H9 (cell line): Measurements from ENCODE around the gene MYL10. TPM values are rescaled to one million over a fixed set of nuclear protein-coding genes. Genes with fewer than 3 reads are reported as not detected.

Source experiments
- DNase-seq: peaks from one replicate; pipeline ENCODE4 v3.0.0-alpha.2; 2017
- H2AFZ ChIP-seq: one replicate; pipeline ENCODE4 v1.6.1; 2013; ENCODE audit warnings: mild to moderate bottlenecking, low read length, control low read depth, moderate library complexity
- H2AK5ac ChIP-seq: 2 replicates; pipeline ENCODE4 v1.6.1; 2013; ENCODE audit warnings: low read length, control low read depth, mixed read lengths; ENCODE audit not compliant: insufficient read length
- H2BK120ac ChIP-seq: one replicate; pipeline ENCODE4 v1.6.1; 2013; ENCODE audit warnings: low read depth, mild to moderate bottlenecking, low read length, control low read depth, inconsistent platforms; ENCODE audit not compliant: poor library complexity, severe bottlenecking
- H2BK12ac ChIP-seq: 2 replicates; pipeline ENCODE4 v1.6.1; 2013; ENCODE audit warnings: low read length, control low read depth, mixed read lengths, low read depth; ENCODE audit not compliant: insufficient read length
- H2BK15ac ChIP-seq: 2 replicates; pipeline ENCODE4 v1.6.1; 2013; ENCODE audit warnings: low read depth, low read length, control low read depth
- H2BK20ac ChIP-seq: one replicate; pipeline ENCODE4 v1.6.1; 2013; ENCODE audit warnings: low read depth, mild to moderate bottlenecking, low read length, control low read depth, inconsistent platforms; ENCODE audit not compliant: poor library complexity, severe bottlenecking
- H2BK5ac ChIP-seq: 2 replicates; pipeline ENCODE4 v1.6.1; 2013; ENCODE audit warnings: low read length, control low read depth, mixed read lengths; ENCODE audit not compliant: insufficient read length
- H3K14ac ChIP-seq: 2 replicates; pipeline ENCODE4 v1.6.1; 2013; ENCODE audit warnings: low read length, control low read depth; ENCODE audit not compliant: insufficient read depth
- H3K18ac ChIP-seq: 2 replicates; pipeline ENCODE4 v1.6.1; 2013; ENCODE audit warnings: low read depth, mild to moderate bottlenecking, mixed read lengths, low read length, control low read depth; ENCODE audit not compliant: insufficient read length
- H3K23ac ChIP-seq: 2 replicates; pipeline ENCODE4 v1.6.1; 2013; ENCODE audit warnings: low read length, control low read depth, mixed read lengths, low read depth; ENCODE audit not compliant: insufficient read length
- H3K23me2 ChIP-seq: 2 replicates; pipeline ENCODE4 v1.6.1; 2013; ENCODE audit warnings: low read depth, mild to moderate bottlenecking, mixed read lengths, low read length, control low read depth; ENCODE audit not compliant: insufficient read length, poor library complexity, severe bottlenecking
- H3K27ac ChIP-seq: 2 replicates; pipeline ENCODE4 v1.5.1; 2013; ENCODE audit warnings: low read length, control low read depth, mixed read lengths, low read depth; ENCODE audit not compliant: insufficient read length
- H3K27me3 ChIP-seq: 2 replicates; pipeline ENCODE4 v1.6.1; 2013; ENCODE audit warnings: low read length, control low read depth, inconsistent platforms; ENCODE audit not compliant: insufficient read depth
- H3K4ac ChIP-seq: 2 replicates; pipeline ENCODE4 v1.6.1; 2013; ENCODE audit warnings: low read depth, mild to moderate bottlenecking, control low read depth, inconsistent platforms, low read length, moderate library complexity
- H3K4me1 ChIP-seq: 2 replicates; pipeline ENCODE4 v1.6.1; 2013; ENCODE audit warnings: low read length, control low read depth, inconsistent platforms; ENCODE audit not compliant: insufficient read depth
- H3K4me2 ChIP-seq: 2 replicates; pipeline ENCODE4 v1.6.1; 2013; ENCODE audit warnings: low read length, control low read depth, mixed read lengths; ENCODE audit not compliant: insufficient read length, insufficient read depth
- H3K56ac ChIP-seq: 2 replicates; pipeline ENCODE4 v1.6.1; 2013; ENCODE audit warnings: low read depth, mild to moderate bottlenecking, mixed read lengths, low read length, control low read depth; ENCODE audit not compliant: insufficient read length
- H3K79me1 ChIP-seq: 2 replicates; pipeline ENCODE4 v1.6.1; 2013; ENCODE audit warnings: low read depth, mild to moderate bottlenecking, moderate library complexity, low read length, control low read depth, inconsistent platforms; ENCODE audit not compliant: insufficient read depth, poor library complexity, severe bottlenecking
- H3K79me2 ChIP-seq: 2 replicates; pipeline ENCODE4 v1.6.1; 2013; ENCODE audit warnings: low read length, control low read depth, inconsistent platforms; ENCODE audit not compliant: insufficient read depth
- H3K9ac ChIP-seq: 2 replicates; pipeline ENCODE4 v1.6.1; 2013; ENCODE audit warnings: low read length, control low read depth, mixed read lengths; ENCODE audit not compliant: insufficient read length; ENCODE audit errors: extremely low read depth
- H3K9me3 ChIP-seq: one replicate; pipeline ENCODE4 v1.6.1; 2013; ENCODE audit warnings: low read depth, low read length, inconsistent platforms; ENCODE audit not compliant: control insufficient read depth
- H3T11ph ChIP-seq: one replicate; pipeline ENCODE4 v1.6.1; 2013; ENCODE audit warnings: mild to moderate bottlenecking, low read length, control low read depth, inconsistent platforms
- H4K20me1 ChIP-seq: one replicate; pipeline ENCODE4 v1.6.1; 2013; ENCODE audit not compliant: control insufficient read depth, insufficient read length, insufficient read depth
- H4K5ac ChIP-seq: 2 replicates; pipeline ENCODE4 v1.6.1; 2013; ENCODE audit warnings: low read depth, mild to moderate bottlenecking, mixed read lengths, low read length, control low read depth; ENCODE audit not compliant: insufficient read length
- H4K8ac ChIP-seq: replicated peaks from 2 replicates; pipeline ENCODE4 v1.6.1; 2013; ENCODE audit warnings: low read length, control low read depth, mixed read lengths, low read depth; ENCODE audit not compliant: insufficient read length
- H4K91ac ChIP-seq: 2 replicates; pipeline ENCODE4 v1.6.1; 2013; ENCODE audit warnings: low read depth, mild to moderate bottlenecking, moderate library complexity, mixed read lengths, low read length, control low read depth; ENCODE audit not compliant: insufficient read length
- H3K27ac Mint-ChIP-seq, 3 experiments: 2 replicates in 2 of 3; 3 replicates in 1 of 3; pipeline ENCODE4 v1.8.0; 2020 to 2021; ENCODE audit warnings: mixed read lengths in 3 of 3, mild to moderate bottlenecking in 1 of 3, moderate library complexity in 1 of 3
- H3K27me3 Mint-ChIP-seq: 2 replicates; pipeline ENCODE4 v1.8.0; 2021; ENCODE audit warnings: low read depth, mild to moderate bottlenecking, moderate library complexity, mixed read lengths
- H3K36me3 Mint-ChIP-seq, 3 experiments: 2 replicates in 2 of 3; 3 replicates in 1 of 3; pipeline ENCODE4 v1.8.0; 2020 to 2021; ENCODE audit warnings: low read depth in 3 of 3, mixed read lengths in 3 of 3; ENCODE audit not compliant: insufficient read depth in 1 of 3
- H3K4me1 Mint-ChIP-seq, 2 experiments: 2 replicates each; pipeline ENCODE4 v1.8.0; 2020; ENCODE audit warnings: mixed read lengths in 2 of 2
- H3K4me3 Mint-ChIP-seq, 2 experiments: 2 replicates in 1 of 2; 3 replicates in 1 of 2; pipeline ENCODE4 v1.8.0; 2020 to 2021; ENCODE audit warnings: mild to moderate bottlenecking in 2 of 2, mixed read lengths in 2 of 2, moderate library complexity in 1 of 2
- H3K9me3 Mint-ChIP-seq, 2 experiments: 2 replicates in 1 of 2; 3 replicates in 1 of 2; pipeline ENCODE4 v1.8.0; 2020; ENCODE audit warnings: mild to moderate bottlenecking in 2 of 2, mixed read lengths in 2 of 2, moderate library complexity in 1 of 2
- WGBS: extraction: QIAGEN DNeasy Blood & Tissue Kit; methylation state at CpG from one replicate; pipeline ENCODE4 v1.1.7; 2013; ENCODE audit warnings: missing lambda C conversion rate, low lambda C conversion rate, mixed read lengths; ENCODE audit not compliant: insufficient read length; ENCODE audit errors: extremely low coverage; 5-methylcytosine and 5-hydroxymethylcytosine counted together
- total RNA-seq: library from RNA; stranded (reverse); gene quantifications from 2 replicates; pipeline ENCODE4 v1.2.1, GENCODE V29; 2021
- TF ChIP-seq, protein P1 (sequence below): fragments of 200-600 bp; sonication (generic); conservative IDR thresholded peaks from 3 replicates; pipeline ENCODE4 v1.8.0; 2021; ENCODE audit warnings: antibody characterized with exemption, mild to moderate bottlenecking

MYL10 gene
- total RNA-seq, 1 experiment from 2014 or later: 0.50 TPM

DNA sequence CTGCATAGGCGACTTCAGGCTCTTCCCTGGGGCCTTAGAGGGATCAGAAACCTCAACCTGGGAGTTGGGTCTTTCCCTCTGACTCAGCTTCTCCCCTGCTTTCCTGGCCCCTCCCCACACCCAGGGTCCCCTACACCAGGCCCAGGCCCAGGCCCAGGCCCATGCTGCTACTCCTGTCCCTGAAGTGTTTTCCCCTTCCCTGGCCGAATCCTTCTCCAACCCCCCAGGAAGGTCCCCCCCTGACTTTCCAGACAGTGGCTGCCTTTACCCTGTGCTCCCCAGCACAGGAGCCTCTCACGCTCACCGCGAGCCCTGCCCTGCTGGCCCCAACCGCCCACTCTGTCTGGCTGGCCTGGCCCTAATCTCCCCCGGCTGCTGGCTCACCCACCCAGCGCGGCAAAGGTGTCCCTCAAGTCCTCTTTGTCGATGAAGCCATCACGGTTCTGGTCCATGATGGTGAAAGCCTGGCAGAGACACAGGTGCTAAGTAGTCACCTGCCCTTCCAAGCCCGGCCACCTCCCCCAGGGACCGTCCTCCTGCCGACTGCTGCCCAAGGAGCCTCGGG is 6.4 kb downstream of the MYL10 start:
- no peak overlapping the region for H4K5ac ChIP-seq
- no peaks in the 10 kb centered on the region for H3K79me2 ChIP-seq
- H4K8ac ChIP-seq: no peak overlapping the region
- Mint-ChIP-seq H3K9me3 (no peaks in the 10 kb centered on the region; a peak in 2 of 5 replicates), H3K27ac (peak overlapping the region in 1 of 3 experiments; percentile 14; a peak in 1 of 7 replicates), H3K4me1 (peaks cover 24 to 33% of the 10 kb centered on the region in 2 experiments), H3K36me3 (no peaks in the 10 kb centered on the region; a peak in 1 of 7 replicates), H3K27me3 (peaks cover 7% of the 10 kb centered on the region), H3K4me3 (no peak overlapping the region)
- H3K18ac ChIP-seq: no peak overlapping the region
- H3K27me3 ChIP-seq: no peaks in the 10 kb centered on the region
- H2BK120ac ChIP-seq: no peak overlapping the region
- no peak overlapping the region for H2BK12ac ChIP-seq
- H2AK5ac ChIP-seq: no peak overlapping the region
- H3K27ac ChIP-seq: no peak overlapping the region
- no peak overlapping the region for H3T11ph ChIP-seq
- H3K9me3 ChIP-seq: no peaks in the 10 kb centered on the region
- WGBS: no CpG with 5 or more reads among the region's 15 CpGs
- H3K4ac ChIP-seq: no peak overlapping the region; the same call in 1 of the 2 replicates
- H3K9ac ChIP-seq: no peak overlapping the region
- H2BK5ac ChIP-seq: no peak overlapping the region
- peaks cover 8% of the 10 kb centered on the region; the same call in 1 of the 2 replicates for H3K4me1 ChIP-seq
- H2BK20ac ChIP-seq: no peak overlapping the region
- H3K56ac ChIP-seq: no peak overlapping the region
- H2AFZ ChIP-seq: no peak overlapping the region
- TF ChIP-seq, protein P1, sequence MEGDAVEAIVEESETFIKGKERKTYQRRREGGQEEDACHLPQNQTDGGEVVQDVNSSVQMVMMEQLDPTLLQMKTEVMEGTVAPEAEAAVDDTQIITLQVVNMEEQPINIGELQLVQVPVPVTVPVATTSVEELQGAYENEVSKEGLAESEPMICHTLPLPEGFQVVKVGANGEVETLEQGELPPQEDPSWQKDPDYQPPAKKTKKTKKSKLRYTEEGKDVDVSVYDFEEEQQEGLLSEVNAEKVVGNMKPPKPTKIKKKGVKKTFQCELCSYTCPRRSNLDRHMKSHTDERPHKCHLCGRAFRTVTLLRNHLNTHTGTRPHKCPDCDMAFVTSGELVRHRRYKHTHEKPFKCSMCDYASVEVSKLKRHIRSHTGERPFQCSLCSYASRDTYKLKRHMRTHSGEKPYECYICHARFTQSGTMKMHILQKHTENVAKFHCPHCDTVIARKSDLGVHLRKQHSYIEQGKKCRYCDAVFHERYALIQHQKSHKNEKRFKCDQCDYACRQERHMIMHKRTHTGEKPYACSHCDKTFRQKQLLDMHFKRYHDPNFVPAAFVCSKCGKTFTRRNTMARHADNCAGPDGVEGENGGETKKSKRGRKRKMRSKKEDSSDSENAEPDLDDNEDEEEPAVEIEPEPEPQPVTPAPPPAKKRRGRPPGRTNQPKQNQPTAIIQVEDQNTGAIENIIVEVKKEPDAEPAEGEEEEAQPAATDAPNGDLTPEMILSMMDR: no peak
- H3K23me2 ChIP-seq: no peaks in the 10 kb centered on the region
- no peaks in the 10 kb centered on the region for H3K79me1 ChIP-seq
- no peak overlapping the region; the same call in 1 of the 2 replicates for H3K14ac ChIP-seq
- no peak for DNase-seq
- no peaks in the 10 kb centered on the region for H4K20me1 ChIP-seq
- H2BK15ac ChIP-seq: no peak overlapping the region
- H3K4me2 ChIP-seq: no peak overlapping the region
- no peak overlapping the region for H3K23ac ChIP-seq
- H4K91ac ChIP-seq: peak overlapping the region; percentile 28
